OCI-LY7 (cell line): ENCODE results near the gene COL20A1. TPM values are rescaled to one million over a fixed set of nuclear protein-coding genes. Genes with fewer than 3 reads are reported as not detected.

ENCODE experiments used
- BruUV-seq: library from RNA; stranded (reverse); fragments of 400-500 nt; replicated peaks from 2 replicates; lab custom pipeline; 2021; lab: Mats Ljungman, UMichigan
- CTCF ChIA-PET: fragments of 300-600 bp; sonication (Branson Sonifier 250); formaldehyde crosslinking; loops from one replicate; lab custom pipeline; 2022; ENCODE audit warnings: antibody characterized with exemption; ENCODE audit not compliant: unreplicated experiment; lab: Charles Lee
- POLR2A ChIA-PET: fragments of 300-600 bp; sonication (Branson Sonifier 250); formaldehyde crosslinking; loops from one replicate; lab custom pipeline; 2022; ENCODE audit warnings: antibody characterized with exemption; lab: Charles Lee
- DNase-seq: peaks from one replicate; pipeline ENCODE4 v3.0.0-alpha.2; 2015; ENCODE audit warnings: low spot score
- H2AFZ ChIP-seq: fragments of 200-600 bp; sonication (generic), shearing (Covaris generic); 2 replicates; pipeline ENCODE4 v1.6.1; 2014; ENCODE audit warnings: mild to moderate bottlenecking, antibody characterized with exemption, low read length, moderate library complexity
- H3K27ac ChIP-seq: fragments of 200-600 bp; sonication (generic); 2 replicates; pipeline ENCODE4 v1.5.1; 2014; ENCODE audit warnings: mixed run types, low read depth, mild to moderate bottlenecking, moderate library complexity, low read length, inconsistent platforms; ENCODE audit not compliant: poor library complexity, severe bottlenecking
- H3K36me3 ChIP-seq: fragments of 200-600 bp; sonication (generic); 2 replicates; pipeline ENCODE4 v1.6.1; 2014; ENCODE audit warnings: mild to moderate bottlenecking, antibody characterized with exemption, low read length, moderate library complexity, mixed read lengths; ENCODE audit not compliant: insufficient read depth
- H3K4me1 ChIP-seq: fragments of 200-600 bp; sonication (generic); 2 replicates; pipeline ENCODE4 v1.5.1; 2014; ENCODE audit warnings: mild to moderate bottlenecking, low read length; ENCODE audit not compliant: insufficient read depth, poor library complexity, severe bottlenecking
- H3K4me2 ChIP-seq: fragments of 200-600 bp; sonication (generic); 2 replicates; pipeline ENCODE4 v1.6.1; 2014; ENCODE audit warnings: mild to moderate bottlenecking, low read length
- H3K4me3 ChIP-seq: fragments of 200-600 bp; sonication (generic); 2 replicates; pipeline ENCODE4 v1.5.1; 2014; ENCODE audit warnings: mild to moderate bottlenecking, low read depth, low read length; ENCODE audit not compliant: poor library complexity, severe bottlenecking
- H3K79me2 ChIP-seq: fragments of 200-600 bp; sonication (generic); 2 replicates; pipeline ENCODE4 v1.6.1; 2016; ENCODE audit warnings: low read depth, mild to moderate bottlenecking, low read length, moderate library complexity, mixed read lengths; ENCODE audit not compliant: insufficient read depth
- H3K9me2 ChIP-seq: fragments of 200-600 bp; sonication (generic); 2 replicates; pipeline ENCODE4 v1.6.1; 2016; ENCODE audit warnings: mild to moderate bottlenecking, low read length, mixed read lengths; ENCODE audit not compliant: insufficient read depth
- H3K9me3 ChIP-seq: fragments of 200-600 bp; sonication (generic); 2 replicates; pipeline ENCODE4 v1.6.1; 2014; ENCODE audit warnings: mild to moderate bottlenecking, mixed run types, low read length, mixed read lengths
- H4K20me1 ChIP-seq: fragments of 200-600 bp; sonication (generic); 2 replicates; pipeline ENCODE4 v1.6.1; 2014; ENCODE audit warnings: mild to moderate bottlenecking, antibody characterized with exemption, low read length, moderate library complexity, mixed read lengths; ENCODE audit not compliant: insufficient read depth
- CTCF ChIP-seq: fragments of 200-600 bp; sonication (generic); conservative IDR thresholded peaks from 2 replicates; pipeline ENCODE4 v1.5.1; 2014; ENCODE audit warnings: mild to moderate bottlenecking, antibody characterized with exemption, low read length, moderate library complexity, mixed read lengths
- EZH2phosphoT487 ChIP-seq: fragments of 200-600 bp; sonication (generic); IDR thresholded peaks from 2 replicates; pipeline ENCODE4 v1.6.1; 2018; ENCODE audit warnings: low read depth, borderline replicate concordance, mild to moderate bottlenecking, mixed run types, antibody characterized with exemption, low read length, moderate library complexity, mixed read lengths
- intact Hi-C: fragments of 100-400 bp; cut with micrococcal nuclease; formaldehyde crosslinking; loops from one replicate; pipeline ENCODE4 v1.10.0; 2022; ENCODE audit not compliant: unreplicated experiment
- total RNA-seq, 2 experiments: library from RNA; depleted of rRNA in 1 of 2; stranded (reverse); fragments of >200 nt in 1 of 2; shearing (Covaris generic) in 1 of 2; gene quantifications; 2 replicates each; pipeline ENCODE4 v1.2.3, GENCODE V29; 2014 to 2022

Gene COL20A1
- total RNA-seq, 2 experiments from 2014 or later, result 0.15 TPM; not detected in 1

GRCh38 chr20:63312690-63313348 lies 19.8 kb downstream of the COL20A1 start:
- POLR2A ChIA-PET, result no interaction called here
- no TSS peak for BruUV-seq

GRCh38 chr20:63313349-63314014 lies 20.5 kb downstream of the COL20A1 start:
- Histone ChIP-seq H2AFZ (no peak overlapping the region), H3K27ac (no peak overlapping the region), H3K9me2 (no peaks in the 10 kb centered on the region), H3K4me1 (no peaks in the 10 kb centered on the region), H3K79me2 (no peaks in the 10 kb centered on the region), H3K4me3 (no peak overlapping the region), H3K9me3 (no peaks in the 10 kb centered on the region), H4K20me1 (no peaks in the 10 kb centered on the region), H3K4me2 (no peak overlapping the region), H3K36me3 (no peaks in the 10 kb centered on the region)
- intact Hi-C loops, result no loop called here
- ChIA-PET POLR2A (no interaction called here), CTCF (interaction anchor here (0.6 kb wide), 2 partner anchors 20 to 109 kb away, joined by 3 read pairs; no protein-coding TSS in a partner anchor)
- no TSS peak for BruUV-seq
- DNase-seq, result no peak
- TF ChIP-seq CTCF (no peak), EZH2phosphoT487 (no peak)

More at GRCh38 chr20:63312690-63313348, 19.8 kb downstream of the COL20A1 start:
- H3K4me3 ChIP-seq, result no peak overlapping the region
- no peaks in the 10 kb centered on the region for H3K79me2 ChIP-seq
- no peak overlapping the region for H3K4me2 ChIP-seq
- H3K36me3 ChIP-seq, result no peaks in the 10 kb centered on the region
- TF ChIP-seq CTCF (no peak), EZH2phosphoT487 (no peak)
- no peaks in the 10 kb centered on the region for H3K4me1 ChIP-seq
- no peak for DNase-seq
- H3K9me3 ChIP-seq, result no peaks in the 10 kb centered on the region
- CTCF ChIA-PET, result interaction anchor here (0.6 kb wide), 2 partner anchors 21 to 110 kb away, joined by 3 read pairs; no protein-coding TSS in a partner anchor
- no peak overlapping the region for H3K27ac ChIP-seq
- H2AFZ ChIP-seq, result no peak overlapping the region
- H3K9me2 ChIP-seq, result no peaks in the 10 kb centered on the region
- no peaks in the 10 kb centered on the region for H4K20me1 ChIP-seq
- intact Hi-C loops, result no loop called here

GRCh38 chr20:63314015-63314471 lies 21.1 kb downstream of the COL20A1 start:
- Histone ChIP-seq H3K36me3 (no peaks in the 10 kb centered on the region), H3K4me1 (no peaks in the 10 kb centered on the region), H3K4me3 (no peak overlapping the region), H3K9me2 (no peaks in the 10 kb centered on the region), H3K27ac (no peak overlapping the region), H4K20me1 (no peaks in the 10 kb centered on the region), H2AFZ (no peak overlapping the region), H3K9me3 (no peaks in the 10 kb centered on the region), H3K4me2 (no peak overlapping the region), H3K79me2 (no peaks in the 10 kb centered on the region)
- ChIA-PET POLR2A (no interaction called here), CTCF (no interaction called here)
- no peak for DNase-seq
- no TSS peak for BruUV-seq
- TF ChIP-seq CTCF (no peak), EZH2phosphoT487 (no peak)
- intact Hi-C loops, result no loop called here
